Ovary (tissue), 9 donors: ENCODE data around the gene KLHL1. TPM values are rescaled to one million over a fixed set of nuclear protein-coding genes. Genes with fewer than 3 reads are reported as not detected.

Experiments
- DNase-seq, 5 donors: peaks; one replicate each; pipeline ENCODE4 v3.0.0-alpha.2; 2019 to 2020
- H3K27ac ChIP-seq, 2 donors: fragments of 200-600 bp; one replicate each; pipeline versions ENCODE4 v1.5.1 to v1.8.0; 2019 to 2022
- H3K27me3 ChIP-seq: fragments of 200-600 bp; one replicate; pipeline ENCODE4 v1.8.0; 2022
- H3K36me3 ChIP-seq: fragments of 200-600 bp; sonication (generic); one replicate; pipeline ENCODE4 v1.5.1; 2019
- H3K4me1 ChIP-seq: one replicate; pipeline ENCODE4 v1.8.1; 2013; ENCODE audit warnings: mild to moderate bottlenecking, moderate library complexity; ENCODE audit not compliant: insufficient read depth
- H3K4me3 ChIP-seq: fragments of 200-600 bp; sonication (generic); one replicate; pipeline ENCODE4 v1.5.1; 2017
- H3K9me3 ChIP-seq, 2 donors: fragments of 200-600 bp in 1 of 2; sonication (generic) in 1 of 2; one replicate each; pipeline versions ENCODE4 v1.5.1 to v1.8.1; 2013 to 2019; ENCODE audit warnings: mild to moderate bottlenecking in 1 of 2, moderate library complexity in 1 of 2
- CTCF ChIP-seq, 3 donors: fragments of 450-650 bp in 2 of 3; fragments of 200-600 bp in 1 of 3; IDR thresholded peaks; one replicate each; pipeline versions ENCODE4 v1.5.1 to v1.8.0; 2016 to 2022; ENCODE audit warnings: antibody characterized with exemption in 3 of 3, mild to moderate bottlenecking in 1 of 3
- EP300 ChIP-seq: sonication (generic); formaldehyde crosslinking; IDR thresholded peaks from one replicate; pipeline ENCODE4 v1.6.1; 2017; ENCODE audit warnings: antibody characterized with exemption
- POLR2A ChIP-seq: fragments of 450-650 bp; IDR thresholded peaks from one replicate; pipeline ENCODE4 v1.6.1; 2017; ENCODE audit warnings: antibody characterized with exemption, mild to moderate bottlenecking, moderate library complexity
- WGBS, 3 donors: extraction: QIAGEN DNeasy Blood & Tissue Kit in 1 of 3; methylation state at CpG; one replicate each; pipeline versions ENCODE4 v1.1.5 to v1.1.7; 2013 to 2017; 5-methylcytosine and 5-hydroxymethylcytosine counted together
- intact Hi-C, 4 donors: fragments of 100-400 bp; cut with DNase I; formaldehyde crosslinking; loops; one replicate each; pipeline versions ENCODE4 v1.11.0 to v1.15.1; 2022 to 2023
- polyA plus RNA-seq, 2 donors: library from polyadenylated mRNA; stranded (reverse); fragments of 200-250 nt in 1 of 2; fragments of 350-450 nt in 1 of 2; fragmentation: Illumina TruSeq in 1 of 2; extraction: RNeasy Lipid Tissue Mini Kit (QIAGEN cat#74804) in 1 of 2; gene quantifications; one replicate each; pipeline ENCODE4 v1.2.3, GENCODE V29; 2013 to 2014
- total RNA-seq, 7 donors: library from RNA; depleted of rRNA in 2 of 7; stranded (reverse); fragments of >200 nt in 2 of 7; fragmentation: NEBNext Ultra II Directional in 3 of 7; extraction: Animal tissue kit (Norgen Biotek cat#: 25700) in 3 of 7; gene quantifications; one replicate each; pipeline versions ENCODE4 v1.1.0 to v1.2.4, GENCODE V29; 2016 to 2023
- donor health status: DM: no; HTN: no; CAD: no; lungs with moderate emphysema.
- donor health status: DM: no; HTN: no; CAD: no.
- donor health status: Bipolar disorder and iron deficiency.
- donor health status: DM: yes; HTN: yes; CAD: no.
- donor health status: DM: no; HTN: no; CAD: no.
- donor health status: DM: yes; HTN: yes; CAD: no.

KLHL1 gene
- total and polyA plus RNA-seq, 9 donors, result not detected

- Histone ChIP-seq H3K9me3 (no peaks in the 10 kb centered on the region), H3K36me3 (no peaks in the 10 kb centered on the region), H3K27me3 (no peaks in the 10 kb centered on the region), H3K4me1 (no peaks in the 10 kb centered on the region), H3K27ac (no peak overlapping the region), H3K4me3 (no peak overlapping the region)
- intact Hi-C loops, result no loop called here
- TF ChIP-seq EP300 (no peak), POLR2A (no peak), CTCF (IDR thresholded peaks at IDR 0.05) (no peak)
- DNase-seq, result no peak
- 74 to 82% (median 80%) methylated on average over 6 of the region's 6 CpGs for WGBS, 3 donors
These were observed 288.1 kb downstream of the KLHL1 start for GRCh38 chr13:69820180-69820579.

DNA sequence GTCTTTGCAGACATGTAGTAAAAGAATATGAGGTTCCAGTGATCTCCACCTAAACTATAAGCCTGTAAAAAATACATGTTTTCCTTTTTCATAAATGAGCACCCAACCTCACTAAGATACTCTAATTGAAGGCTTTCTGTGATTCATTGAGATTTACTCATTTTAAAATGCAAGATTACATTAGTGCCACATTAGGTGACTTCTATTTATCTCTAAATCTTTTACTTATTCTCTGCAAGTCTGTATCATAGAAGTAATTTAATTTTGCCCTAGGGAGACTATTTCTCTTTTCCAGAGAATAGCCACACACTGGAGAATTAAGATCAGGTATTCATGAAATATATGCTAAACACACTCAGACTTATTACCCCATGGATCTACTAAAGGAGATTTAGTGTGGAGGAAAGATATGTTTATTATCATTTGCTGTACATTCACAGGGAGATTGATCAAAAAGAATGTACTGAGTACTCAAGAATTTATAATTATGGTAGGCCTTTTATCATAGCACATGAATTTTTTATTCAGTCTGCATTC is 290.9 kb downstream of the KLHL1 start:
- intact Hi-C loops, result no loop called here
- TF ChIP-seq EP300 (no peak), CTCF (IDR thresholded peaks at IDR 0.05) (no peak), POLR2A (no peak)
- no peaks in the 10 kb centered on the region for H3K4me1 ChIP-seq
- no peak overlapping the region for H3K27ac ChIP-seq
- H3K9me3 ChIP-seq, result no peaks in the 10 kb centered on the region
- no peak overlapping the region for H3K4me3 ChIP-seq
- no peak for DNase-seq
- H3K27me3 ChIP-seq, result no peaks in the 10 kb centered on the region
- H3K36me3 ChIP-seq, result no peaks in the 10 kb centered on the region

GRCh38 chr13:69809152-69809551 is 299.1 kb downstream of the KLHL1 start:
- intact Hi-C loops, result no loop called here
- WGBS, 3 donors, result 82 to 87% (median 82%) methylated on average over 3 of the region's 3 CpGs
- no peak for DNase-seq
- TF ChIP-seq EP300, result no peak
- Histone ChIP-seq H3K36me3 (no peaks in the 10 kb centered on the region), H3K4me3 (no peak overlapping the region), H3K27ac (no peak overlapping the region), H3K27me3 (no peaks in the 10 kb centered on the region), H3K9me3 (no peaks in the 10 kb centered on the region), H3K4me1 (no peaks in the 10 kb centered on the region)

DNA sequence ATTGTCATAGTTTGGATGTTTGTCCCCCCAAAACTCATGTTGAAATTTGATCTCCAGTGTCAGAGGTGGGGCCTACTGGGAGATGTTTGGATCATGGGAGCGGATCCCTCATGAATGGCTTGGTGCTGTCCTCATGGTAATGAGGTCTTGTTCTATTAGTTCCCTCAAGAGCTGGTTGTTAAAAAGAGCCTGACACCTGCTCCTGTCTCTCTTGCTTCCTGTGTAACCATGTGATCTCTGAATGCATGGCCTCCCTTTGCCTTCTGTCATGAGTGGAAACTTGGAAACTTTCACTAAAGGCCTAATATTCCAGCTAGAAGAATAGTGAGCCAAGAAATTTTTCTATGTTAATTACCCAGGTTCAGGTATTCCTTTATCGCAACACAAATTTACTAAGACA is 312.0 kb downstream of the KLHL1 start:
- Histone ChIP-seq H3K27me3 (no peaks in the 10 kb centered on the region), H3K4me3 (no peak overlapping the region), H3K36me3 (no peaks in the 10 kb centered on the region), H3K9me3 (no peaks in the 10 kb centered on the region), H3K27ac (no peak overlapping the region), H3K4me1 (no peaks in the 10 kb centered on the region)
- no peak for DNase-seq
- intact Hi-C loops, result no loop called here
- TF ChIP-seq EP300 (no peak), POLR2A (no peak), CTCF (IDR thresholded peaks at IDR 0.05) (no peak)
- WGBS, 3 donors, result 93 to 96% (median 94%) methylated on average over 2 of the region's 2 CpGs

- H3K27me3 ChIP-seq, result no peaks in the 10 kb centered on the region
- no peaks in the 10 kb centered on the region for H3K9me3 ChIP-seq
- 18 to 24% (median 21%) methylated on average over 3 of the region's 3 CpGs for WGBS, 3 donors
- no peak overlapping the region for H3K4me3 ChIP-seq
- TF ChIP-seq CTCF (IDR thresholded peaks at IDR 0.05) (no peak), EP300 (no peak), POLR2A (no peak)
- no peak for DNase-seq
- no peaks in the 10 kb centered on the region for H3K36me3 ChIP-seq
- intact Hi-C loops, result no loop called here
- no peak overlapping the region for H3K27ac ChIP-seq
- no peaks in the 10 kb centered on the region for H3K4me1 ChIP-seq
These were observed 314.3 kb downstream of the KLHL1 start for GRCh38 chr13:69793783-69794453.
